Measurements from ENCODE around the gene CCDC34.
A peak's percentile ranks its signal among the peaks of the same experiment; 100 is the strongest.

The CCDC34 gene

GRCh38 chr11:27362749-27363575, at the start of gene CCDC34:
Gene CCDC34, minus strand, starts transcription at chr11:27363215. Its CDS starts 21 bp downstream, at chr11:27363194.
- peak; percentile 95 for DNase-seq

- DNase-seq: no peak
These were observed 49.2 kb upstream of the CCDC34 start for GRCh38 chr11:27412192-27412691.

GRCh38 chr11:27411328-27411727, 48.3 kb upstream of the CCDC34 start:
- DNase-seq: no peak

- no peak for DNase-seq
These were observed 47.3 kb upstream of the CCDC34 start for GRCh38 chr11:27410272-27410671.

- no peak for DNase-seq
These were observed 46.7 kb upstream of the CCDC34 start for GRCh38 chr11:27409742-27410141.

GRCh38 chr11:27409049-27409448, 46.0 kb upstream of the CCDC34 start:
- no peak for DNase-seq

- no peak for DNase-seq
These were observed 45.3 kb upstream of the CCDC34 start for GRCh38 chr11:27408246-27408800.

GRCh38 chr11:27406498-27407354, 43.7 kb upstream of the CCDC34 start:
- no peak for DNase-seq

GRCh38 chr11:27405134-27405533, 42.1 kb upstream of the CCDC34 start:
- DNase-seq: no peak

- DNase-seq: no peak
These were observed 41.4 kb upstream of the CCDC34 start for GRCh38 chr11:27404427-27404826.

- DNase-seq: no peak
These were observed 40.2 kb upstream of the CCDC34 start for GRCh38 chr11:27403195-27403594.

- no peak for DNase-seq
These were observed 39.4 kb upstream of the CCDC34 start for GRCh38 chr11:27402450-27402849.

- peak; percentile 2 for DNase-seq
These were observed 38.9 kb upstream of the CCDC34 start for GRCh38 chr11:27401833-27402316.

- DNase-seq: no peak
These were observed 38.3 kb upstream of the CCDC34 start for GRCh38 chr11:27401280-27401832.

GRCh38 chr11:27398400-27398770, 35.4 kb upstream of the CCDC34 start:
- DNase-seq: peak; percentile 47

- DNase-seq: peak; percentile 21
These were observed 34.8 kb upstream of the CCDC34 start for GRCh38 chr11:27397624-27398399.

- DNase-seq: no peak
These were observed 33.3 kb upstream of the CCDC34 start for GRCh38 chr11:27396259-27396839.

GRCh38 chr11:27395556-27396258, 32.7 kb upstream of the CCDC34 start:
- DNase-seq: no peak

GRCh38 chr11:27394781-27395228, 31.8 kb upstream of the CCDC34 start:
- DNase-seq: no peak

GRCh38 chr11:27392278-27393114, 29.5 kb upstream of the CCDC34 start:
- DNase-seq: peak; percentile 8
